Common myeloid progenitor, CD34-positive (primary cell): ENCODE measurements around the gene SERPINI1.

Experiments used
- CTCF ChIA-PET: fragments of 350-600 bp; sonication (Branson Sonifier 250); formaldehyde crosslinking; loops from one replicate; lab custom pipeline; 2021; ENCODE audit warnings: antibody characterized with exemption; lab: Charles Lee
- POLR2A ChIA-PET: fragments of 350-600 bp; sonication (Branson Sonifier 250); formaldehyde crosslinking; loops from one replicate; lab custom pipeline; 2021; ENCODE audit warnings: antibody characterized with exemption; lab: Charles Lee
- DNase-seq, 3 donors: peaks; one replicate each; pipeline versions ENCODE4 v3.0.0 to v3.0.0-alpha.2; 2013
- H3K27ac ChIP-seq, 2 experiments: 1 replicate in 1 of 2; 2 replicates in 1 of 2; pipeline ENCODE4 v1.7.0; 2013; ENCODE audit warnings: inconsistent platforms in 2 of 2, low read length in 2 of 2, mild to moderate bottlenecking in 2 of 2, low read depth in 1 of 2, moderate library complexity in 1 of 2; ENCODE audit not compliant: severe bottlenecking in 2 of 2, insufficient read depth in 1 of 2, poor library complexity in 1 of 2
- H3K27me3 ChIP-seq, 5 experiments: replicated peaks in 2 of 5; 1 replicate in 3 of 5; 2 replicates in 2 of 5; pipeline versions ENCODE4 v1.6.1 to v1.7.0; 2013; ENCODE audit warnings: low read length in 4 of 5, mild to moderate bottlenecking in 2 of 5, moderate library complexity in 2 of 5, inconsistent platforms in 1 of 5; ENCODE audit not compliant: insufficient read depth in 5 of 5, control insufficient read depth in 4 of 5
- H3K36me3 ChIP-seq, 4 experiments: 1 replicate in 2 of 4; 2 replicates in 2 of 4; pipeline versions ENCODE4 v1.6.1 to v1.7.0; 2013; ENCODE audit warnings: low read length in 3 of 4, control low read depth in 1 of 4, mild to moderate bottlenecking in 1 of 4; ENCODE audit not compliant: control insufficient read depth in 4 of 4, insufficient read depth in 4 of 4
- H3K4me1 ChIP-seq, 4 experiments: 1 replicate in 3 of 4; 2 replicates in 1 of 4; pipeline versions ENCODE4 v1.6.1 to v1.7.1; 2013; ENCODE audit warnings: low read length in 3 of 4, mild to moderate bottlenecking in 3 of 4, control low read depth in 1 of 4, inconsistent platforms in 1 of 4, moderate library complexity in 1 of 4; ENCODE audit not compliant: control insufficient read depth in 4 of 4, insufficient read depth in 4 of 4; ENCODE audit errors: control extremely low read depth in 1 of 4
- H3K4me3 ChIP-seq, 7 experiments: 1 replicate in 4 of 7; 2 replicates in 3 of 7; pipeline versions ENCODE4 v1.5.1 to v1.7.0; 2013; ENCODE audit warnings: mild to moderate bottlenecking in 7 of 7, low read length in 6 of 7, moderate library complexity in 6 of 7, inconsistent platforms in 2 of 7, low read depth in 2 of 7, control low read depth in 1 of 7; ENCODE audit not compliant: insufficient read depth in 4 of 7, control insufficient read depth in 1 of 7; ENCODE audit errors: extremely low read depth in 1 of 7
- H3K9me3 ChIP-seq, 5 experiments: 1 replicate in 4 of 5; 2 replicates in 1 of 5; pipeline versions ENCODE4 v1.6.1 to v1.7.1; 2013; ENCODE audit warnings: low read length in 4 of 5, mild to moderate bottlenecking in 2 of 5, inconsistent platforms in 1 of 5, low read depth in 1 of 5, moderate library complexity in 1 of 5; ENCODE audit not compliant: control insufficient read depth in 4 of 5, insufficient read depth in 2 of 5; ENCODE audit errors: control extremely low read depth in 1 of 5
- WGBS: methylation state at CpG from one replicate; pipeline ENCODE4 v1.1.5; 2013; ENCODE audit not compliant: insufficient coverage; 5-methylcytosine and 5-hydroxymethylcytosine counted together

Gene SERPINI1

GRCh38 chr3:167732313-167733065 lies 3.0 kb upstream of the SERPINI1 start:
- Histone ChIP-seq H3K9me3 (no peaks in the 10 kb centered on the region), H3K4me1 (peaks cover 3 to 44% (median 24%) of the 10 kb centered on the region in 4 experiments)
- WGBS, result 100% methylated on average over 2 of the region's 7 CpGs

GRCh38 chr3:167733961-167734497 lies 1.5 kb upstream of the SERPINI1 start:
- H3K4me1 ChIP-seq, result peaks cover 3 to 45% (median 21%) of the 10 kb centered on the region in 4 experiments
- POLR2A ChIA-PET, result interaction anchor here (1.4 kb wide), 1 partner anchor 16 kb away, joined by 3 read pairs; no protein-coding TSS in a partner anchor
- peak overlapping the region; percentile 63 to 99 (median 97) for H3K4me3 ChIP-seq
- DNase-seq, result peak in 2 of 3 donors; percentile 66 to 68
- H3K27ac ChIP-seq, result peak overlapping the region; percentile 69 to 90
- 0% methylated on average over 9 of the region's 12 CpGs for WGBS
- no peaks in the 10 kb centered on the region for H3K9me3 ChIP-seq
- CTCF ChIA-PET, result interaction anchor here (1.7 to 3.2 kb wide), 2 partner anchors 8 to 13 kb away, joined by 3 to 13 read pairs; no protein-coding TSS in a partner anchor
- no peaks in the 10 kb centered on the region for H3K27me3 ChIP-seq
- peaks cover 0 to 5% (median 3%) of the 10 kb centered on the region in 4 experiments for H3K36me3 ChIP-seq

More at GRCh38 chr3:167732313-167733065, 3.0 kb upstream of the SERPINI1 start:
- DNase-seq, result no peak
- Histone ChIP-seq H3K27me3 (no peaks in the 10 kb centered on the region), H3K4me3 (peak overlapping the region in 2 of 7 experiments; percentile 27 to 98), H3K27ac (peak overlapping the region in 1 of 2 experiments; percentile 90), H3K36me3 (peaks cover 0 to 5% (median 3%) of the 10 kb centered on the region in 4 experiments)
- ChIA-PET POLR2A (no interaction called here), CTCF (interaction anchor here (1.3 to 1.8 kb wide), 2 partner anchors 9 to 15 kb away, joined by 3 to 5 read pairs; no protein-coding TSS in a partner anchor)

- under 1% methylated on average over 39 of the region's 49 CpGs for WGBS
- Histone ChIP-seq H3K27ac (peak within 1 kb of the TSS; percentile 69 to 90), H3K4me3 (peak within 1 kb of the TSS; percentile 63 to 99 (median 97)), H3K4me1 (peaks cover 3 to 45% (median 21%) of the 10 kb centered on the region in 4 experiments), H3K9me3 (no peaks in the 10 kb centered on the region), H3K27me3 (no peaks in the 10 kb centered on the region), H3K36me3 (peaks cover 0 to 5% (median 3%) of the 10 kb centered on the region in 4 experiments)
- CTCF ChIA-PET, result interaction anchor here (1.0 to 3.2 kb wide), 7 partner anchors 9 to 355 kb away, joined by 3 to 13 read pairs (median 4); partner anchors contain the start of gene ZBBX
- peak; percentile 99 to 100 (median 99) for DNase-seq
- POLR2A ChIA-PET, result interaction anchor here (1.4 kb wide), 1 partner anchor 15 kb away, joined by 3 read pairs; no protein-coding TSS in a partner anchor
These were observed 856 bp upstream of the SERPINI1 start, which contains the start of gene PDCD10 for GRCh38 chr3:167734498-167735232. Gene PDCD10, minus strand, starts transcription at chr3:167734892. Its CDS starts 14,735 bp downstream, at chr3:167720157.

- POLR2A ChIA-PET, result no interaction called here
- peak overlapping the region in 6 of 7 experiments; percentile 63 to 99 (median 98) for H3K4me3 ChIP-seq
- H3K4me1 ChIP-seq, result peaks cover 3 to 45% (median 22%) of the 10 kb centered on the region in 4 experiments
- H3K9me3 ChIP-seq, result no peaks in the 10 kb centered on the region
- no peaks in the 10 kb centered on the region for H3K27me3 ChIP-seq
- peak overlapping the region in 1 of 2 experiments; percentile 82 for H3K27ac ChIP-seq
- 13% methylated on average over 4 of the region's 7 CpGs for WGBS
- no peak for DNase-seq
- H3K36me3 ChIP-seq, result peaks cover 0 to 7% (median 3%) of the 10 kb centered on the region in 4 experiments
- CTCF ChIA-PET, result interaction anchor here (1.1 to 3.2 kb wide), 7 partner anchors 7 to 53 kb away, joined by 3 to 13 read pairs (median 4); no protein-coding TSS in a partner anchor
These were observed 805 bp downstream of the SERPINI1 start for GRCh38 chr3:167736264-167736787.

DNA sequence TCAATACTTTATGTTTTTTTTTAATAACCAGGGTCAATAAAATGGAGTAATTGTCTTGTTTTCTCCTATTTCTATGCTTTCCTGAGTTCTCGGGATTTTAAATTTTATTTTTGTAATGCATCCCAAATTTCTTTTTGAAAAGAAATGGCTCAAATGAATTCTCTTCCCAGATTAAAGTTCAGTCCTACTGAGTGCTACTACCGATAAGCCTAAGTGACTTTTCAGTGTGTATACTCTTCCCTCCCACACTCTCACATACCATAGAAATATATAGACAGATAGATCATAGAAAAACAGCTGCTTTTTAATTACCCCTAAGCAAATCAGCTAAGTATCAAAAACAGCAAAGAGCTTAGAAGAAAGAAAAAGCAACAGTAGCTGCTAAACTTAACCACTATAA lies 1.5 kb downstream of the SERPINI1 start:
- CTCF ChIA-PET, result interaction anchor here (1.5 to 3.2 kb wide), 3 partner anchors 10 to 53 kb away, joined by 3 to 13 read pairs (median 3); no protein-coding TSS in a partner anchor
- no peak overlapping the region for H3K27ac ChIP-seq
- POLR2A ChIA-PET, result no interaction called here
- H3K4me3 ChIP-seq, result peak overlapping the region in 2 of 7 experiments; percentile 87 to 98
- no peaks in the 10 kb centered on the region for H3K9me3 ChIP-seq
- no peak for DNase-seq
- H3K36me3 ChIP-seq, result peaks cover 0 to 6% (median 0%) of the 10 kb centered on the region in 4 experiments
- 100% methylated on average over 1 of the region's 2 CpGs for WGBS
- H3K27me3 ChIP-seq, result no peaks in the 10 kb centered on the region
- H3K4me1 ChIP-seq, result peaks cover 3 to 41% (median 22%) of the 10 kb centered on the region in 4 experiments

GRCh38 chr3:167738037-167738436 lies 2.5 kb downstream of the SERPINI1 start:
- H3K27ac ChIP-seq, result no peak overlapping the region
- peaks cover 0 to 2% (median 0%) of the 10 kb centered on the region in 4 experiments for H3K36me3 ChIP-seq
- CTCF ChIA-PET, result no interaction called here
- no peak for DNase-seq
- no CpG with 5 or more reads among the region's 2 CpGs for WGBS
- H3K4me1 ChIP-seq, result peaks cover 3 to 31% (median 19%) of the 10 kb centered on the region in 4 experiments
- no peaks in the 10 kb centered on the region for H3K9me3 ChIP-seq
- H3K27me3 ChIP-seq, result no peaks in the 10 kb centered on the region
- H3K4me3 ChIP-seq, result no peak overlapping the region
- POLR2A ChIA-PET, result no interaction called here
